Neural crest cell (in vitro differentiated cells): Measurements from ENCODE around the gene CASP10. TPM values are rescaled to one million over a fixed set of nuclear protein-coding genes. Genes with fewer than 3 reads are reported as not detected.

ENCODE experiments used
- DNase-seq: peaks from one replicate; pipeline ENCODE4 v3.0.0; 2021; ENCODE audit warnings: low read depth, mixed read lengths, low spot score
- H3K27ac Mint-ChIP-seq: one replicate; pipeline ENCODE4 v1.8.0; 2021; ENCODE audit warnings: mild to moderate bottlenecking, mixed read lengths; ENCODE audit not compliant: unreplicated experiment
- H3K27me3 Mint-ChIP-seq: 2 replicates; pipeline ENCODE4 v1.8.0; 2021; ENCODE audit warnings: low read depth, mild to moderate bottlenecking, mixed read lengths
- H3K36me3 Mint-ChIP-seq: 2 replicates; pipeline ENCODE4 v1.8.0; 2021; ENCODE audit warnings: low read depth, mild to moderate bottlenecking, mixed read lengths
- H3K4me1 Mint-ChIP-seq: 2 replicates; pipeline ENCODE4 v1.8.0; 2021; ENCODE audit warnings: mixed read lengths
- H3K4me3 Mint-ChIP-seq: one replicate; pipeline ENCODE4 v1.8.0; 2021; ENCODE audit warnings: mild to moderate bottlenecking, mixed read lengths
- H3K9me3 Mint-ChIP-seq: 2 replicates; pipeline ENCODE4 v1.8.0; 2021; ENCODE audit warnings: mixed read lengths
- CTCF ChIP-seq: fragments of 200-600 bp; sonication (generic); conservative IDR thresholded peaks from 2 replicates; pipeline ENCODE4 v1.5.0; 2021; ENCODE audit warnings: antibody characterized with exemption, mild to moderate bottlenecking
- total RNA-seq: library from RNA; stranded (reverse); gene quantifications from 2 replicates; pipeline ENCODE4 v1.2.1, GENCODE V29; 2021

Gene CASP10
- total RNA-seq, 1 donor from 2014 or later: not detected

GRCh38 chr2:201250741-201251140, 67.8 kb downstream of the CASP10 start:
- H3K27ac Mint-ChIP-seq: no peak overlapping the region
- no peak for DNase-seq
- no peaks in the 10 kb centered on the region for H3K9me3 Mint-ChIP-seq
- TF ChIP-seq CTCF: no peak
- H3K36me3 Mint-ChIP-seq: no peaks in the 10 kb centered on the region
- H3K27me3 Mint-ChIP-seq: no peaks in the 10 kb centered on the region
- no peaks in the 10 kb centered on the region for H3K4me1 Mint-ChIP-seq
- no peak overlapping the region for H3K4me3 Mint-ChIP-seq

- no peaks in the 10 kb centered on the region for H3K36me3 Mint-ChIP-seq
- H3K4me1 Mint-ChIP-seq: peaks cover 20% of the 10 kb centered on the region
- no peak for TF ChIP-seq CTCF
- no peak for DNase-seq
- no peaks in the 10 kb centered on the region for H3K9me3 Mint-ChIP-seq
- no peak overlapping the region for H3K27ac Mint-ChIP-seq
- H3K27me3 Mint-ChIP-seq: no peaks in the 10 kb centered on the region
- H3K4me3 Mint-ChIP-seq: no peak overlapping the region
Observed at GRCh38 chr2:201254081-201254730, 71.3 kb downstream of the CASP10 start.

GRCh38 chr2:201255408-201256033, 72.6 kb downstream of the CASP10 start:
- no peaks in the 10 kb centered on the region for H3K27me3 Mint-ChIP-seq
- H3K36me3 Mint-ChIP-seq: no peaks in the 10 kb centered on the region
- H3K4me3 Mint-ChIP-seq: no peak overlapping the region
- H3K27ac Mint-ChIP-seq: no peak overlapping the region
- no peak for TF ChIP-seq CTCF
- H3K9me3 Mint-ChIP-seq: peaks cover 2% of the 10 kb centered on the region
- no peak for DNase-seq
- H3K4me1 Mint-ChIP-seq: peaks cover 25% of the 10 kb centered on the region

DNA sequence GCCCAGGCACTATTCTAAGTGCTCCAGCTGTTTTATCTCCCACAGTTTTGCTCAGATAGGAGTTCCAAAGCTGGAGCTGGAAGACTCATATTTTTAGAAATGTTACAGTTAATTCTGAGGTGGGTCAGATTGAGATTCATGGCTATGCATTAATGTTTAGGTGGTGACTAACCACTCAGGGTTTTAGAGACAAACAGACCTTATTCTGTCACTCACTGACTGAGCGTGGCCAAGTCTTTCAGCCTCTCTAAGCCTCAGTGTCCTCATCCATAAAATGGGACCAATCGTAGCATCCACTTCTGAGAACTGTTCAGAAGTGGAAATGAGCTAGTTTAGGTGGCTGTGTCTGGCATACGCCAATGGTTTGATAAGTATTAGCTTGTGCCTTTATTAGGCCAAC, 73.1 kb downstream of the CASP10 start:
- TF ChIP-seq CTCF: no peak
- no peak overlapping the region for H3K27ac Mint-ChIP-seq
- H3K9me3 Mint-ChIP-seq: peaks cover 3% of the 10 kb centered on the region
- peaks cover 28% of the 10 kb centered on the region for H3K4me1 Mint-ChIP-seq
- no peaks in the 10 kb centered on the region for H3K36me3 Mint-ChIP-seq
- H3K4me3 Mint-ChIP-seq: no peak overlapping the region
- no peak for DNase-seq
- no peaks in the 10 kb centered on the region for H3K27me3 Mint-ChIP-seq

GRCh38 chr2:201257381-201257955, 74.5 kb downstream of the CASP10 start:
- TF ChIP-seq CTCF: no peak
- peak overlapping the region; percentile 81 for H3K4me3 Mint-ChIP-seq
- no peaks in the 10 kb centered on the region for H3K27me3 Mint-ChIP-seq
- H3K27ac Mint-ChIP-seq: peak overlapping the region; percentile 92
- no peak for DNase-seq
- peaks cover 35% of the 10 kb centered on the region for H3K4me1 Mint-ChIP-seq
- peaks cover 3% of the 10 kb centered on the region for H3K9me3 Mint-ChIP-seq
- H3K36me3 Mint-ChIP-seq: no peaks in the 10 kb centered on the region
